Astrocyte (in vitro differentiated cells and primary cell): ENCODE results near the gene WDR7. TPM values are rescaled to one million over a fixed set of nuclear protein-coding genes. Genes with fewer than 3 reads are reported as not detected.

Source experiments
- DNase-seq: peaks from one replicate; pipeline ENCODE4 v3.0.0-alpha.2; 2010; ENCODE audit warnings: low read depth
- FAIRE-seq: peaks from 2 replicates; lab custom pipeline; 2011; peaks lifted over from hg19 to GRCh38; lab: Jason Lieb, UNC
- H2AFZ ChIP-seq: 2 replicates; pipeline ENCODE4 v1.6.0; 2012; ENCODE audit warnings: low read depth, low read length, inconsistent platforms
- H3K27ac ChIP-seq: 2 replicates; pipeline ENCODE4 v1.5.1; 2011; ENCODE audit warnings: low read depth, low read length, inconsistent platforms
- H3K27me3 ChIP-seq: 2 replicates; pipeline ENCODE4 v1.6.0; 2011; ENCODE audit warnings: low read length, inconsistent platforms; ENCODE audit not compliant: insufficient read depth
- H3K36me3 ChIP-seq: 2 replicates; pipeline ENCODE4 v1.5.1; 2011; ENCODE audit warnings: low read length, inconsistent platforms; ENCODE audit not compliant: insufficient read depth
- H3K4me1 ChIP-seq: 2 replicates; pipeline ENCODE4 v1.5.1; 2011; ENCODE audit warnings: low read length, inconsistent platforms; ENCODE audit not compliant: insufficient read depth
- H3K4me2 ChIP-seq: 2 replicates; pipeline ENCODE4 v1.6.0; 2012; ENCODE audit warnings: low read length, inconsistent platforms
- H3K4me3 ChIP-seq: 2 replicates; pipeline ENCODE4 v1.5.1; 2011; ENCODE audit warnings: low read depth, mild to moderate bottlenecking, low read length, inconsistent platforms; ENCODE audit not compliant: insufficient read depth
- H3K79me2 ChIP-seq: 2 replicates; pipeline ENCODE4 v1.6.0; 2012; ENCODE audit warnings: mild to moderate bottlenecking, low read length, inconsistent platforms; ENCODE audit not compliant: insufficient read depth
- H3K9ac ChIP-seq: 2 replicates; pipeline ENCODE4 v1.6.0; 2012; ENCODE audit warnings: mild to moderate bottlenecking, low read length, inconsistent platforms
- H3K9me3 ChIP-seq: 2 replicates; pipeline ENCODE4 v1.5.1; 2012; ENCODE audit warnings: low read depth, mild to moderate bottlenecking, low read length, inconsistent platforms; ENCODE audit not compliant: insufficient read depth
- H4K20me1 ChIP-seq: 2 replicates; pipeline ENCODE4 v1.6.0; 2012; ENCODE audit warnings: low read length, inconsistent platforms; ENCODE audit not compliant: insufficient read depth
- H3K27ac Mint-ChIP-seq: one replicate; pipeline ENCODE4 v1.8.0; 2021; ENCODE audit warnings: mild to moderate bottlenecking, mixed read lengths; ENCODE audit not compliant: unreplicated experiment
- H3K27me3 Mint-ChIP-seq: one replicate; pipeline ENCODE4 v1.8.0; 2021; ENCODE audit warnings: low read depth, mixed read lengths; ENCODE audit not compliant: unreplicated experiment
- H3K36me3 Mint-ChIP-seq: one replicate; pipeline ENCODE4 v1.8.0; 2021; ENCODE audit warnings: low read depth, mixed read lengths; ENCODE audit not compliant: unreplicated experiment
- H3K4me1 Mint-ChIP-seq: one replicate; pipeline ENCODE4 v1.8.0; 2021; ENCODE audit warnings: low read depth, mixed read lengths; ENCODE audit not compliant: unreplicated experiment
- H3K4me3 Mint-ChIP-seq: one replicate; pipeline ENCODE4 v1.8.0; 2021; ENCODE audit warnings: mild to moderate bottlenecking, moderate library complexity, mixed read lengths; ENCODE audit not compliant: unreplicated experiment
- H3K9me3 Mint-ChIP-seq: one replicate; pipeline ENCODE4 v1.8.0; 2021; ENCODE audit warnings: mild to moderate bottlenecking, mixed read lengths; ENCODE audit not compliant: unreplicated experiment
- CTCF ChIP-seq: IDR thresholded peaks from 2 replicates; pipeline ENCODE4 v1.5.1; 2011; ENCODE audit warnings: low read depth, mild to moderate bottlenecking, inconsistent platforms, low read length, moderate library complexity; ENCODE audit not compliant: insufficient read depth
- EZH2 ChIP-seq: IDR thresholded peaks from 2 replicates; pipeline ENCODE4 v1.6.1; 2012; ENCODE audit warnings: mild to moderate bottlenecking, low read length, inconsistent platforms; ENCODE audit not compliant: insufficient read depth
- total RNA-seq: library from RNA; stranded (reverse); gene quantifications from 2 replicates; pipeline ENCODE4 v1.2.1, GENCODE V29; 2021

The WDR7 gene
- total RNA-seq, 1 donor from 2014 or later, result 16.9 TPM

- H3K9ac ChIP-seq, result no peak overlapping the region
- H3K27ac ChIP-seq, result no peak overlapping the region
- Mint-ChIP-seq H3K27me3 (peaks cover 11% of the 10 kb centered on the region), H3K27ac (no peak overlapping the region), H3K36me3 (no peaks in the 10 kb centered on the region), H3K4me1 (no peaks in the 10 kb centered on the region), H3K9me3 (peaks cover 11% of the 10 kb centered on the region), H3K4me3 (no peak overlapping the region)
- no peaks in the 10 kb centered on the region for H3K79me2 ChIP-seq
- no peak overlapping the region for H3K4me2 ChIP-seq
- DNase-seq (no peak), FAIRE-seq (no peak)
- no peaks in the 10 kb centered on the region for H4K20me1 ChIP-seq
- no peak overlapping the region for H2AFZ ChIP-seq
- H3K27me3 ChIP-seq, result no peaks in the 10 kb centered on the region
- H3K4me1 ChIP-seq, result no peaks in the 10 kb centered on the region
- no peaks in the 10 kb centered on the region for H3K36me3 ChIP-seq
- no peak for TF ChIP-seq CTCF
- TF ChIP-seq EZH2, result no peak
- no peak overlapping the region for H3K4me3 ChIP-seq
- H3K9me3 ChIP-seq, result no peaks in the 10 kb centered on the region
These were observed 397.2 kb downstream of the WDR7 start for GRCh38 chr18:57048351-57048750.

GRCh38 chr18:57048859-57049258 lies 397.7 kb downstream of the WDR7 start:
- Histone ChIP-seq H3K4me2 (no peak overlapping the region), H3K4me1 (no peaks in the 10 kb centered on the region), H3K79me2 (no peaks in the 10 kb centered on the region), H3K27me3 (no peaks in the 10 kb centered on the region), H3K27ac (no peak overlapping the region), H3K4me3 (no peak overlapping the region), H4K20me1 (no peaks in the 10 kb centered on the region), H2AFZ (no peak overlapping the region), H3K9me3 (no peaks in the 10 kb centered on the region), H3K36me3 (no peaks in the 10 kb centered on the region), H3K9ac (no peak overlapping the region)
- no peaks in the 10 kb centered on the region for H3K4me1 Mint-ChIP-seq
- H3K27ac Mint-ChIP-seq, result no peak overlapping the region
- no peak overlapping the region for H3K4me3 Mint-ChIP-seq
- peaks cover 11% of the 10 kb centered on the region for H3K27me3 Mint-ChIP-seq
- no peak for DNase-seq
- H3K36me3 Mint-ChIP-seq, result no peaks in the 10 kb centered on the region
- no peak for FAIRE-seq
- TF ChIP-seq CTCF, result no peak
- no peak for TF ChIP-seq EZH2
- peaks cover 9% of the 10 kb centered on the region for H3K9me3 Mint-ChIP-seq

- Mint-ChIP-seq H3K27ac (no peak overlapping the region), H3K36me3 (no peaks in the 10 kb centered on the region), H3K27me3 (peaks cover 5% of the 10 kb centered on the region), H3K4me3 (no peak overlapping the region), H3K4me1 (peaks cover 1% of the 10 kb centered on the region), H3K9me3 (peaks cover 4% of the 10 kb centered on the region)
- no peak overlapping the region for H2AFZ ChIP-seq
- FAIRE-seq (no peak), DNase-seq (no peak)
- no peaks in the 10 kb centered on the region for H3K36me3 ChIP-seq
- no peaks in the 10 kb centered on the region for H3K79me2 ChIP-seq
- TF ChIP-seq CTCF, result no peak
- TF ChIP-seq EZH2, result no peak
- no peak overlapping the region for H3K9ac ChIP-seq
- no peaks in the 10 kb centered on the region for H3K27me3 ChIP-seq
- no peak overlapping the region for H3K4me3 ChIP-seq
- no peaks in the 10 kb centered on the region for H3K4me1 ChIP-seq
- no peak overlapping the region for H3K4me2 ChIP-seq
- H4K20me1 ChIP-seq, result no peaks in the 10 kb centered on the region
- H3K9me3 ChIP-seq, result no peaks in the 10 kb centered on the region
- no peak overlapping the region for H3K27ac ChIP-seq
These were observed 399.3 kb downstream of the WDR7 start for GRCh38 chr18:57050310-57050949.
